HuH-7.5 (cell line): Measurements from ENCODE around the gene PDZRN4.
"Not testable (repeated sequence)": the region's sequence is repeated elsewhere in the genome, so short reads cannot be mapped to it uniquely, and the experiment has no call there.

Experiments used
- DNase-seq: peaks from one replicate; pipeline ENCODE4 v3.0.0; 2011; ENCODE audit warnings: low spot score

Gene PDZRN4

DNA sequence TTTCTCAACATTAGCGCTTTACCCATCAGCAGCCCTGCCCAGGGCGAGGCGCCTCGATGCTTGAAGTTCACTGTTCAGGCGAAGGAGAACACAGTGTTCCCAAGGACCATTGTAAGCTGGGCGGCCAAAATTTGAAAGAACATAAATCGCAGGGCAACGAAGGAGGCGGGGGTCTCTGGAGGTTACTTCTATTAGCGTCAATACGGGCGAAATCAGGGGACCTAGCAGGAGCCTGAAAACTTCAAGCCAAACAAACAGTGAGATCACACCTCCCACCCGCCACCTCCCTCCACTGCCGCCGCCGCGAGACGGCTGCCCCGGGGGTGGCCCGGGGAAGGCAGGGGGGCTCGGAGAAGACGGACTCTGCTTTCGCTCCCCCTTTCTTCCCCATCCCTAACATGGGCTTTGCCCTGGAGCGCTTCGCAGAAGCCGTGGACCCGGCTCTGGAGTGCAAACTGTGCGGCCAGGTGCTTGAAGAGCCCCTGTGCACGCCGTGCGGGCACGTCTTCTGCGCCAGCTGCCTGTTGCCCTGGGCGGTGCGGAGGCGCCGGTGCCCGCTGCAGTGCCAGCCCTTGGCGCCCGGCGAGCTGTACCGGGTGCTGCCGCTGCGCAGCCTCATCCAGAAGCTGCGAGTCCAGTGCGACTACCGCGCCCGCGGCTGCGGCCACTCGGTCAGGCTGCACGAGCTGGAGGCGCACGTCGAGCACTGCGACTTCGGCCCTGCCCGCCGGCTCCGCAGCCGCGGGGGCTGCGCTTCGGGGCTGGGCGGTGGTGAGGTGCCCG is at the start of gene PDZRN4:
Gene PDZRN4, plus strand, starts transcription at position 263 of the 783 bp plus-strand sequence.
- DNase-seq, result no peak

DNA sequence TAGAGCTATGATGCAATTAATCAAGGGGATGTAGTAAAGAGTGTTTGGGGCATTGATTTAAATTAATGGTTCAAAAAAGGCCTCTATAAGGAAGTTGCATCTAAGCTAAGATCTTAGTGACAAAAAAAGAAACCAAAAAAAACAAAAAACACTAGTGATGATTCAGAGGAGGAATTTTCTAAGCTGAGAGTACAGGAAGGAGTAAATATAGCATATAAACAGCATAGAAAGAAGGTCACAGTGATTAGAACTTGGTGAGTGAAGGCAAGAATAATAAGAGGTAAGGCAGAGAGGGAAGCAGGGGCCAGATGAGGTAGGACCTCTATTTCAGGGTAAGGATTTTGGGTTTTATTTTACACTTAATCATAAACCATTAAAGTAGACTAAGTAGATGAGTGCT is 48.0 kb upstream of the PDZRN4 start:
- DNase-seq, result no peak

DNA sequence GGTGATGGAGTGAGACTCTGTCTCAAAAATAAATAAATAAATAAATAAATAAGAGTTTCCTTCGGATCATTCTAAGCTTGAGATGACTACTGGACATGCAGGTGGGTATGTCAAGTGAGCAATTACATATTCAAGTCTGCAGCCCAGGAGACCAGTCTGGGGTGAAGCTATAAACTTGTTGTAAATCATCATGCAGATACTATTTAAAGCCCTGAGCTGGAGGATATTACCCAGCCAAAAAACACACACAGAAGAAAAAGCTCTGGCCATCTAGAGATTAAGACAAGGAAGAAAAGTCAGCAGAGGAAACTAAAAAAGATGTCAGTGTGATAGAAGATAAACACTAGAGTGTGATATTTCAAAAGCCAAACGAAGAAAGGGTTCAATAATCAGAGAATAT is 47.0 kb upstream of the PDZRN4 start:
- no peak for DNase-seq

DNA sequence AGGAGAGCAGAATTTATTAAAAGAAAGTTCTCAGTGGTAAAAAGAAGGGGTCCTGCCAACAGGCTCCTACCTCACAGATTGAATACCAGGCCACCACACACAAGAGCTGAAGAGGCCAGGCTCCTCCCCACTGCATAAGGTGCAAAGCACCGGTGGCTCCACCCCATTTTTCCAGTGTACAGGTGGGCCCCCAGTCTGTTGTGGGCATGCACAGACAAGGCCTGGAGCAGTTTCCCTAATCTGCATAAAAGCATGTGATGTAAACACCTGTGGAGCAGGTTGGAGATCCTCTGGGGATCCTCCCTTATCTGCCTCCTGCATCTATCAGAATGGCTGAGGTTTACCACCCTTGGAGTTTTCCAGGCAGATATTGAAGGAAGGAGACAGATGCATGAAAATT is 45.7 kb upstream of the PDZRN4 start:
- no peak for DNase-seq

DNA sequence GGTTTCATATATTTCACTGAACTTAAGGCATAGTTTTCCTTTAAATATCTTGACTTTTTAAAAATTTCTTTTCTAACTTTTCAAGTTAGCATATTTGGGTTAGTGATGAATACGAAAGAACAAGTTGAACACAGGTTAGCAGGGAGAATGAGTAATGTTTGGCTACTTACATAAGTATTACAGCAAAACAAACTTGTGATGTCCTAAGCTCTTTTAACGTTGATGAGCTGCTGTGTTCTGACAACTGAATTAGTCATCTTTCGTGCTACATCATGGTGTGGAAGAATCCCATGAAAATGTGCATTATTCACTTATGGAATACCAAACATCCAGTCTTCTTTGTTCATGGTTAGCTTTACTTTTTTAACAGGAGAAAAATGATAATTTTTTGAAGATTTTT is 36.3 kb upstream of the PDZRN4 start:
- DNase-seq, result no peak

DNA sequence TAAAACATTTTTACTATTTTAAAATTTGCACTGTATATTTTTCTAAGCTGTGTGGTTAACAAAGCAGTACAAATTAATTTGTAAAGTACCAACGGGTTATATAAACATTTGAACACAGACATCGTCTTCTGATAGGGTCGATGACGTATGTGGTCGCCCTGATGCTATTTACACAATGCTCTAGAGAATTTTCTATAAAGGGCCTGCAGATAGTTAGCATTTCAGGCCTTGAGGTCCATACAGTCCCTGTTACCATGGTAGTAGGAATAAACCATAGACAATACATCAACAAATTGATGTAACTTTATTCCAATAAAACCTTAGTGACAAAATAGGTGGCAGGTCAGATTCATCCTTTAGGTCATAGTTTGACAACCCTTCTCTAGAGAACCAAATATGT is 25.7 kb upstream of the PDZRN4 start:
- DNase-seq, result no peak

DNA sequence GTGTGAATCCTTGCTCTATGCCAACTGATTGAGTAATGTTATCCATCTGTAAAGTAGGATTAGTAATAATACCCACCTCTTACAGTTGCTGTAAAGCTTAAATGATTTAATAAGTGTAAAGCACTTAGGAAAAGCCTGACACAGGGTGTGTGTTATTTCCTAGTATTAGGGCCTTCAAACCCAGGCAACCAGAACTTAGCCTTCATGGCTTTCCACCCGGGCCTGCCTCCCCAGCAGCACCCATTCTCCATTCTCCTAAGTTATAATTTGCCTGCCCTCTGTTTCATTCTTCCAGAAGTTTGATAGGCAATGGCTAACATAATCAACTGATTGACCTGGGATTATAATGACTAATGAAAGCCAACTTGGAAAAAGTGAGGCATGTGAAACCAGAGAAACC is 20.4 kb upstream of the PDZRN4 start:
- DNase-seq, result no peak

DNA sequence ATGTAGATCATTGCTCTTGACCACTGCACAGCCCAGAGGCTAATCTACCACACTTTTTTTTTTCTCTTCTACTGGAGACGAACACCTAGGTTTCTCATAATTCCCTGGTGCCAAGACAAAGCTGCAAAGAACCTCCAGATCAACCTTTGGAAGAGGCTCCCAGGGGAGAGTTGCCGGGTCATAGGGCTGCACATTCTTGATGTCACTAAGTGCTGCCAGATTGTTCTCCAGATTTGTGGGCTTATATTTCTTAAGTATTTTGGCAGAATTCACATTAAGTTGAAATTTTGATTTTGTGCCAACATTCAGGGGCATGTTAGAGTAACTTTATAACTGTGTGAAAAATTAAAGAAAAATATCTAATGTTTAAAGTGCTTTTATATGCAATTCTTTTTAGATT is 13.5 kb upstream of the PDZRN4 start:
- no peak for DNase-seq

DNA sequence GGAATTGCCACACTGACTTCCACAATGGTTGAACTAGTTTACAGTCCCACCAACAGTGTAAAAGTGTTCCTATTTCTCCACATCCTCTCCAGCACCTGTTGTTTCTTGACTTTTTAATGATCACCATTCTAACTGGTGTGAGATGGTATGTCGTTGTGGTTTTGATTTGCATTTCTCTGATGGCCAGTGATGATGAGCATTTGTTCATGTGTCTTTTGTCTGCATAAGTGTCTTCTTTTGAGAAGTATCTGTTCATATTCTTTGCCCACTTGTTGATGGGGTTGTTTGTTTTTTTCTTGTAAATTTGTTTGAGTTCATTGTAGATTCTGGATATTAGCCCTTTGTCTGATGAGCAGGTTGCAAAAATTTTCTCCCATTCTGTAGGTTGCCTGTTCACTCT is 8.6 kb upstream of the PDZRN4 start:
- not testable (repeated sequence) for DNase-seq

DNA sequence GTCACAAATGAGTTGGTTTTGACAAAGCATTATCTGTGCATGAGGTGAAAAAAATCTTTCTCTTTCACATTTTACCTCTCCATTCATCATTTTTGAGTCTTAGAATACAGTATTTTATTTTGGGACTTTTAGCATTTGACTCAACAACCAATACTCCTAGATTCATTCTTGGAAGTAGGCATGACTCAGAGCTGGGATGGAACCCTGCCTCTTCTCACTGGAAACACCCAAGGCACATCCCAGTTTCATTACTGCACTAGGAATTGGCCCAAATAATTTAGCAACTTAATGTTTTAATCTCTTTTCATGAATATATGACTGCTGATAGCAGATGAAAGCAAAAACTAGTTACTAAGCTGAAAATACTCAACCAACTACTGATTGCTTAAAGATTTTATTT is 3.3 kb upstream of the PDZRN4 start:
- no peak for DNase-seq

DNA sequence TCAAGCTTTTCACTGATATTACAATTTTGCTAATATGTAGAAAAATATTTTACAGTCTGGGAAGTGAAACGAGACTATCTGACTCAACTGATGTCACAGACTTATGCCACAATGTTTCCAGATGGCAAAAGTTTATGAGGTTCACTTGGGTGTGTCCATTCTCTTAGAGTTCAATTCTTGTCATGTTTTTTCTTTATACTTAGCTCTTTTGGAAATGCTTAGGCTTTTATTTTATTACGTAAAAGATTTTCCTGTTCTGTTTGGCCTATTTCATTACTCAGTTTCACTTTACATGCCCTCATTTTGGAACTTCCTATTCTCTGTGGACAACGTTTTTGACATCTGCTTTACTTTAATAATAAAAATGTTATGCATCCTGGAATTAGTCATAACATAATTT is 2.1 kb upstream of the PDZRN4 start:
- DNase-seq, result no peak

DNA sequence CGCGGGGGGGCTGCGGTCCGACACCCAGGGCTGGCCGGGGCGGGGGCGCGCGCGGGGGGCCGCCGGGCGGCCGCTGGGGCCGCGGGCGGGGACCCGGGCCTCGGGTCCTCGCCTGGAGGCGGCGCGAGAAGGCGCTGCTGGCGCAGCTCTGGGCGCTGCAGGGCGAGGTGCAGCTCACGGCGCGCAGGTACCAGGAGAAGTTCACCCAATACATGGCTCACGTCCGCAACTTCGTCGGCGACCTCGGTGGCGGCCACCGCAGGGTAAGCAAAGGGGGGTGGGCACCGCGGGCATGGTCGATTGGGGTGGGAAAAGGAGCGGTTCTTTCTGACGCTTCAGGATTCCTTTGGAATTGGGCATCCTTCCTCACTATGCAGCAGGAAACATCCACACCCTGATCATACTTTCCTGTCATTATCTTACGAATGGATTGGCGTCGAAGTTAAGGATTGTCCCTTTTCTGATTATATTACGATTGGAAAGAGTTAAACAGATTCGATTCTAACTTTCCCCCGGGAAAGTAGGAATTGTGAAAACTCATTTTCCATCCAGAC is 798 bp downstream of the PDZRN4 start:
- no peak for DNase-seq

DNA sequence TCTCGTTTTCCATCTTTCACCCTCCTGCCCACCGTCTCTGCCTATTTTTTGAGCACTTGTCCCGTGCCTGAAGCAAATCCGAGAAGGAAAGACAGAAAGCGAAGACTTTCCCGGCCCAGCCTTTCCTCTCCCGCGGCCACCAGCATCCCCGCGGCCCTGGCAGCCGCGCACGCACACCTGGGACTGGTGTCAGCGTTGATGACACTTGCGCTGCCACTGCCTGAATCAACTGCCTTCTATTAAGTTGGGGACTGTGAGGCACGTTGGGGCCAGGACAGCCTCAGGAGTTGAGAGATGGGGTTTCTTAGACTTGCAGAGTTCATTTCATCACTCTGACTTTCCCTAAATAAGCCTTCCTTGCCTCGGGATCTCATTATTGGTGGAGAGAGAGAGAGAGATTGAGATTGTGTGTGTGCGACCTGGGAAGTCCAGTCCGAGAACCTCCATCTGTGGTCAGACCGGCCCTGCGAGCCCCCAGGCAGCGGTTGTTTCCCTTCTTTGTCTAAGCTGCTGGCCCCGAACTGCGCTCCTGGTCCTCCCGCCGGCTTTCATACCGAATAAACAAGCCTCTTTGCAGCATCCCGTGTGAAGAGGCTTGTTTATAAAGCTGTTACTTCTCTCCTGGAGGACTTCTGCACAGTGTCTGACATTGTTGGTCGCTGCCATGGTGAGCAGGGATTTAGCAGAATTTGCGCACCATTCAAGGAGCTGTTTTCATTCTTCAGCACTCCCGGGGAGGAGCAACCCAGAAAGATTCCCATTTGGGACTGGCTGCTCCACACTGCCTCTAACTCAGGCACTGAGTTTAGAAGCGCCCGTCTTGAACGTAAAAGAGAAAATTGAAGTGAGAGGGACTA is 1.5 kb downstream of the PDZRN4 start:
- DNase-seq, result no peak

DNA sequence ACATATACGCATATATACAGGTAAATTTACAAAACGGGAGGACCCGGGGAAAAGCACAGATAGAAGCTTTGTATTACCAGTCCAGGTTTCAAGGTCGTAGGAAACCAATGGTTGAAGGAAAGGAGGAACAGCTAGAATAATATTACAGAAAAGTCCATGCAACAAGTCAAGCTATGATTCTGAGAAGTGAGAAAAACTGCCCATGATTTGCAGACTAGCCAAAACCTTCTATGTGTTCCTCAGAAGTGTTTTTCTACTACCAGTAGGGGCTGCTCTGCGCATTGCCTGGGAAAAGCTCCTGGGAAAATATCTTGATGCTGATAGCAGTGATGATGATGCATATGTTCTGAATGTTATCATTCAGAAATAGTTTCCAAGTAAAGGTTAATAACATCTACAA is 2.2 kb downstream of the PDZRN4 start:
- no peak for DNase-seq

DNA sequence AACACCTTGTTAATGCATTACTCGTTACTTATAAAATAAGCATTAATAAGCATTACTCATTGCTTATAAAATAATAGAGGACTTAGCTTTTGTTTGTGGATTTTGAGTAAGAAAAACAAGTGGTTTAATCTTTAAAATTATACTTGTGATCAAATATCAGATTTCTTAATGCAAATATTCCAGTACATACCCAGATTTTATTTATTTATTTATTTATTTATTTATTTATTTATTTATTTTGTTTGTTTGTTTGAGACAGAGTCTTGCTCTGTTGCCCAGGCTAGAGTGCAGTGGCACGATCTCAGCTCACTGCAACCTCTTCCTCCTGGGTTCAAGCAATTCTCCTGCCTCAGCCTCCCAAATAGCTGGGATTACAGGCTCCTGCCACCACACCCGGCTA is 3.4 kb downstream of the PDZRN4 start:
- DNase-seq, result not testable (repeated sequence)

DNA sequence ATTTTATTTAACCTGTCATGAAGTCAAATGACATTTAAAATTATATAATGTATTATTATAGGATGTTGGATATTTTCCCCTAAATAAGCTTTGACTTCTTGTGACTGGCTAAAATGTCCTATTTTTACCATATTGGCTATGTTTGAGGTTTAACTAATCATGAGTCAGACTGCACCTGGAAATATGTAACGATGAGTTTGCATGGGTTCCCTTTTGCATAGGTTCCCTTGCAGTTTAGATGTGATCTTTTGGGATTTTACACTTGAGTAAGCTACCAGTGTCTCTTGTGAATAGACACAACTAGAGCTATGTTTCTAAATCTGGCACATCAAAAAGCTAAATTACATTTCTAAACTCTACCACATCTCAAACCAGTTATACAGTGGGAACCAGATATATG is 5.2 kb downstream of the PDZRN4 start:
- no peak for DNase-seq

DNA sequence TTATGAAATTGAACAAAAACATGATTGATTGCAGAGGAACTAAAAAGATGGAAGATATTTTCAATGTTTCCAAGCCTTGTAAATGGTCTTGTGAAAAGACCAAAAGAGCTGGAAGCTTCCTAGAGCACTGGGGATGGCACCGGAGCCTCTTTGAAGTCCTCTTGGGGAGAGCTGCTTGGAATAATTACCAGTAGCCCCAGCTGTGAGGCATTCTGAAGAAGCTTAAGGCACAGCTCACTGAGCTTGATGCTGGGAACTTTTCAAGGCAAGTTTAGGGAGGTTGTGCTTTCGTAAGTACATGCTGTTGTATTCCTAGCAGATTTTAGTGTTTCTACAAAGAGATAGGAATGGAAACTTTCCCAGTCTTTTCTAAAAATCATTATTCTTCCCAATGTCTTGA is 13.9 kb downstream of the PDZRN4 start:
- no peak for DNase-seq

DNA sequence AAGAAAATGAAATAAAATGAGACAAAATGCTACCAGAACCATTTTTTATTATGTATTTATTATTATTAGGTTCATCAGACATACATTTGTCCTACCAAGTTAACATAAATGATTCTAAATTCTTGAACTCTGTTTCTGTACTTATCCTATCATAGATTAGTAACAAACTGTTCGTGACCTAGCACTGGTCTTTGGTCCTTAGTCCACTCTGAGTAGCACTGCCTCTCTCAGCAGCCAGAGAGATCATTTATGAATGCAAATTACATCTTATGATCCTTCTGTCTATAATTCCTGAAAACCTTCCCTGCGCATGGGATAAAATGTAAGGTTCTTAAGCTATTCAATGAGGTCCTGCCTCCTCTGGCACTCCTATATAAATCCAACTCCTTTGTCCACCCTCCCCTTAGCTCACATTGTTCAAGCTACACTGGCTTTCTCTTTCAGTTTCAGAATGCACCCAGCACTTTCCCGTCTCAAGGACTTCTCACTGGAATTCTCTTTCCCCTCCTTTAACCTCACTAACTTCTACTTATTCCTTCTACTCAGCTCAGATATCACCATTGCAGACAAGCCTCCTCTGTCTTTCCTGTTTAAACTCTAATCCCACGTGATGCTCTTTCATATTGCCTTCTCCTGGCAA is 17.1 kb downstream of the PDZRN4 start:
- no peak for DNase-seq

DNA sequence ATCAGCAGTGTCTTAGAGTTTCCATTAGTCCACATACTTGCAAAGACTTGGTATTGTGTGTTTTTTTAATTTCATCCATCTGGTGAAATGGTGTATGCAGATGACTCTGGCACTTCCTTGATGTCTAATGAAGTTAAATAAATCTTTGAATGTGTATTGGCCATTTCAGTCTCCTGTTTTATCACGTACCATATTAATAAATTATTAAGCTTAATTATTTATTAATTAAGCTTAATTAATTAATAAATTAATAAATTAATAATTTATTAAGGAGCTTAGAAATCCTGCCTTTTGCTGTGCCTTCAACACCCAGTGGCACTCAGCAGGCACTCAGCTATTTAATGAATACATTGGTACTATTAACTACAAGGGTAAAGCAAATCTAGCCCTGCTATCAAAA is 18.2 kb downstream of the PDZRN4 start:
- no peak for DNase-seq

DNA sequence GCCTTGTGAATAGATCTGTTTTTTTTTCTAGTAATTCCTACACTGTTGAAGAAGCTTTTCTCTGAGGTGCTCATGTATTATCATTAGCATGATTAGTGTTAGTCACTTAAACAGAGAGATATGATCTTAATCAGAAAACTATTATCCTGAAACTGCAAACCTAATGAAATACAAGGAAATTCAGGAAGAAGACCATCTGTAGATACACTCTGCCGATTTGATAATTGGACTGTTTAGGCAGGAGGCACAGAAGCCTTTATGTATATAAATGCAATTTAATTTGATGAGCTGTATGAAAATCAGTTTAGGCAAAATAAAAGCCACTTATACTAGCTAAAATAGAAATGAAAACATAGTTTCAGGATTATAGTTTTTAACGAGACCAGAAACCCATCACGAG is 23.3 kb downstream of the PDZRN4 start:
- no peak for DNase-seq

DNA sequence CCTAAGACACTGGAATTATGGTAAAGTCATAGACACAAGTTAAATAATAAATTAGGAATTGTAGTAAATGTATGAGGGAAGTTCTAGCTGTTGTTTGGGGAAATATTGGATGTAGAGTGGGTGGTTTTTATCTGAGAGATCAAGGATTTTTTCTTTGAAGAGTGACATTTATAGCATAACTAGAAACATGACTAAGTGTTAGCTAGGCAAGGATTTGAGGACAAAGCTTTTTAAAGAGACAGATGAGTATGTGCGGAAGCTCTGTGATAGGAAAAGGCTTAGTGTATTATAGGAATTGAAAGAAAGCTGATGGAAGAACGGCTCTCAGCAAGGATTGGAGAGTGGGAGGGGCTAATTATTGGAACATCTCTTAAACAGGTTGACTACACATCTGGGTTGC is 24.5 kb downstream of the PDZRN4 start:
- no peak for DNase-seq

DNA sequence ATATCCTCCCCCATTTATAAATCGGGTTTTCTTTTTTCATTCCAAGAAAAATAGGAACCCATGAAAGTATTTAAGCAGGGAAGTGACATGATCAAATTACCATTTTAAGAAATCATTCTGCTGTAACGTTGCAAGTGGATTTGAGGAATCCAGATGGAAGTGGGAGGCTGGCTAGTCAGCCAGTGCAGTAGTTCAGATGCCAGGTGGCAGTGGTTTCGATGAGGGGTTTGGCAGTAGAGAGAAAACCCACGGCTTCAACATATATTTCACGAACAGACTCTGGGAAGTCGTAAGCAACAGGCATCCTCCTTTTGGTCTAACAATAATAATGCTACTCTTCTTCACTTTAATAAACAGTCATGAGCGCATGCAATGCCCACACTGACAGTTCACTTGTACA is 25.0 kb downstream of the PDZRN4 start:
- DNase-seq, result no peak

DNA sequence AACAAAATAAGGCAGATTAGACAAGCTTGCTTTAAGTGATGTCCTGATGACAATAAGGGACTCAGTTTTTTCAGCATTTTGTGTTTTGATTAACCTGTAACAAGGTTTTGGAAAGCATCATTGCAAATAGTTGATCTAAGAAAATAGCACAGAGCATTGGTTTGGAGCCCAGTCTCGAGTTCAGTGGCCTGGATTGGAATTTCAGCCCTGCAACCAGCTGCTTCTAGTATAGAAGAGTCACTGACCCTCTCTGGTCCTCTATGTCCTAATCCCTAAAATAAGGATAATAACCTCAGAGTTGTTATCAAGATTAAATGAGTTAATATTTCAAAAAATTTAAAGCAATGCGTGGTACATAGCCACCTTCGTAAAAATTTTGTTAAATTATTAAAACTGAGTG is 25.5 kb downstream of the PDZRN4 start:
- DNase-seq, result no peak
